Stimulated activated CD4-positive, alpha-beta T cell treated with anti-CD3 and anti-CD28 coated beads, TNF-alpha, amount 100 ng/mL, for 24 hours (primary cell): ENCODE data around the gene FOXA3.
"Not testable (repeated sequence)": the region's sequence is repeated elsewhere in the genome, so short reads cannot be mapped to it uniquely, and the experiment has no call there.

Source experiments
- DNase-seq, 3 experiments: peaks; one replicate each; pipeline ENCODE4 v3.0.0-alpha.2; 2020; ENCODE audit warnings: low read depth in 3 of 3

FOXA3 gene

DNA sequence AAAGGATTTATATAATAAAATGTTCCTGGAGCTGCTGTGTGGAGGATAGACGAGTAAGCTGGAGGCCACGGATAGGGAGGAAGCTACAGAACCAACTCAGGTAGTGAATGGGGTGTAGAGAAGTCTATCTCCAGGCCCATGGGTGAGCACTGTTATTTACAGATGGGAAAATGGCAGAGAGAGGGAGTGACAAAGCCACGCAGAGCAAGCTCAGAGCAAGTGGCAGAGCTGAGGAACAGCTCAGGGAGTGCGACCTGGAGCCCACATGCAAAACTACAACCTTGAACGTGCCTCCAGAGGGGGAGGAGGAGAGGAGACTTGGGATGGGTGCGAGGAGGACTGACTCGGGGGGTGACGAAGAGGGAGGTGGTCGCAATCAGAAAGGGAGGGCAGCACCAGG is 35.6 kb upstream of the FOXA3 start:
- DNase-seq = no peak

DNA sequence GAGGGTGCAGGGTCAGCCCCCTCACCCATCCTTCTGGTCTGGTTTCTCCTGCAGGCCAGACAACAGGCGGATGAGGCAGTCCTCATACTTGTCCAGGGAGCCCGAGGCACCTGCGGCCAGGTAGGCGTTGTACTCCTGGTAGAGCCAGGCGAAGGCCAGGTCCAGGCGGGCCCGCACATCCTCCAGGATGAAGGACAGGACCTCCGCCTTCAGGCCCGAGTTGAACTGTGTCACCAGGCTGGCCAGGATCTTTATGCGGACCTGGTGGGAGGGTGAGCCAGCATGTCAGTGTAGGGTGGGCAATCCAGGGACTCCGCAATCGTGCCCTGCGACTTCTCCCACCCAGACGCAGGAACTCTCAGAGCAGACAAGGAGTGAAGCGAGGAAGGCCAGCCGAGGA is 35.2 kb upstream of the FOXA3 start:
- DNase-seq = no peak

DNA sequence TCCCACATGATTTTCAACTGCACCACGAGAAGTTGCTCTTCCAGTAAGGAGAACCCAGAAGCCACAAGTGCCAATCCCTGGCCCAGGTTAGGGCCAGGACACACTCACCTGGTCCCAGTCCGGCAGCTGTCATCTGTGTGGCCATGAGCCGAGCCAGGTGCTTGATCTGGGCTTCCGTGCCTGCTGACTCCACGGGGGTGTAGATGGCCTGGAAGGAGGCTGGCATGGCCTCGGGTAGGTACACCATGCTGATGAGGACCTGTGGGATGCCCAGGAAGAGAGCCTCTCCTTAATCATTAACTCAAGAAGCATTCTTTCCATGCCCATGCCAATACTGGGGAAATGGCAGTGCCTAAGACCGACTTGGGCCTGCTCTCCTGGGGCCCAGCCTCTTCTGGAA is 29.2 kb upstream of the FOXA3 start:
- DNase-seq = no peak

DNA sequence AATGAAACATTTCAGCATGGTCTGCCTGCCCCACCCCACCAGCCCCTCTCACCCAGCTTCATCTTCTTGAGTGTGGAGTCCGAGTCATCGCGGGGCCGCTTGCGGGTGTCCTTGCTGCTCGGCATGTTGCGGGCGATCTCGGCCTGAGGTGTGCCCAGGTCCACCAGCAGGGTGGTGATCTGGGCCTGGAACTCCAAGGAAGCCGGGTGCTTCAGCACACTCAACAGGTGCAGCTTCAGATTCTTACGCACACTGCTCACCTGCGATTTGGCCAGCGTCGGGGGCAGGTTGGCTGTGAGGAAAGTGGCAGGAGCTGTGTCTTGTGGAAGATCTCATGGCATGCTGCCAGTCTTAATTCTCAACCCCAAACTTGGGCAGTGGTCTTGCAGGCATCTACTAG is 21.9 kb upstream of the FOXA3 start:
- no peak for DNase-seq

DNA sequence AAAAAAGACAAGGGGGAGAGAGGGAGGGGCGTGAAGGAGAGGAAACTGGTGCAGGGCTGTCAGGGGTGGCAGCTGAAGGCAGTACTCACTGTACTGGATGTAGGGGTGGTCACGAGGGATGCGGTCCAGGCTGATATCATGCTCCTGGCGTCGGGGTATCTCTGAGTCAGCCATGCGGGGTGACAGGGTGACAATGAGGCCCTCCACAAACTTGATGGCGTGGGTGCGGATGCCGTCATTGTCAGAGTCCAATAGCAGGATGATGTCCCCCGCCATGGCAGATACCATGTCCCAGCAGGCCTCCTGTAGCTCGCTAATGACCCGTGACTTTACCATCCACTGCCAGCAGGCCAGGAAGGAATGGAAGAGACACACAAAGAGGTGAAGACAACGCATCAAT is 16.5 kb upstream of the FOXA3 start:
- no peak for DNase-seq

DNA sequence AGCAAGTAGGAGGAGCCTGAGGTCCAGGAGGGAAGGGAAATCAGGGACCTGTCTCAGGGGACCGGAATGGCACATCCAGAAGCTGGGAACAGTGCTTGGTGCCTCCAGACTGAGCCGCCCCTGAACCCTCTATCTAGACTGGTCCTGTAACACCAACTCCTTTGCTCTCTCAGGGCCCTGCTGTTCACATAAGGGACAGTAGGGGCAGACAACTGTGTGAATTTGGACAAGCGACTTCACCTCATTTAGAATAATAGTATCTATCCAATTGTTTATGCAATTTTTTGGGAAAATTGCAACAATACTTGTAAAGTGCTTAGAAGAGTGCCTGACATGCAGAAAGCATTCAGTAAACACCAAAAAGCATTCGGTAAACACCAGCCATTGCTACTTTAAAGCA is 15.2 kb upstream of the FOXA3 start:
- DNase-seq = no peak

DNA sequence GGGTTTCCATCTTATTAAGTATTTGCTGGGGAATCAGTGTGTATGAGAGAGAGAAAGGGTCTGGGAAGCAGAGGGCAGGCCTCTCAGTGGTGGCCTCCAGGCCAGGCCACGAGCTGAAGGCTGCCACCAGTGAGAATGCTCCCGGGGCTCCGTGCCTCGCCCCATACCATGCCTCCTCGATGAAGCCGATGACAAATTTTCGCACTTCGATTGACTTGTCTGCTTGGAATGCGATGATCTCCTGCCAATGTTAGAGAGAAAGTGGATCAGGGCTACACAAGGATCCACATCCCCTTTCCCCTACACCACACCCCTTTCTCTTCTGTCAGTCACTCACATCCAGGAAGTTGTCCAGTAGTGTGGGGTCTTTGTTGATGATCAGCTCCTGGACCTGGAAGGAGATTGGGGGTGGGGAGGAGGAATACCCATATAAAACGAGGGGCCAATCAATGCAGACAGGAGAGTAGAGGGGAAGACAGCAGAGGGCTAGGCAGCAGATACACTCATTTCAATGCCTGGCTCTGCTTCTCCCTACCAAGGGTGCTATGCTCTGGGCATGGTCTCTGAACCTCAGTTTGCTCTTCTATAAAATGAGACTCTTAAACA is 11.9 kb upstream of the FOXA3 start:
- DNase-seq = no peak

DNA sequence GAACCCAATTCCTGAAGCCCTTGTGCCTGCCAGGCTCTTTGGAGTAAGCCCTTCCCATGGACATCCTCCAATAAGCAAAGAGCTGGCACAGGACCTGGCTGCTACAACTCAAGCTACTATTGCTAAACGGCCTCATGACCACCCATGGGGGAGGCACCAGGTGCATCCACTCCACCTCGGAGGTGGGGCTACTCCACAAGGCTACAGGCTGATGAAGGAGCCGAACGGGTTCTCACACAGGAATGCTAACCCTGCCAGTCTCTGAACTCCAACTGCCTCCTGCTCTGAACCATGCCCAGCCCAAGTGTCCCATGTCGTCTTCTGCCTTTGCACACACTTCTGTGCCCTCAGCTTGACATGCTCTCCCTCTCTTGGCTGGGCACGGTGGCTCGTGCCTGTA is 11.1 kb upstream of the FOXA3 start:
- no peak for DNase-seq

DNA sequence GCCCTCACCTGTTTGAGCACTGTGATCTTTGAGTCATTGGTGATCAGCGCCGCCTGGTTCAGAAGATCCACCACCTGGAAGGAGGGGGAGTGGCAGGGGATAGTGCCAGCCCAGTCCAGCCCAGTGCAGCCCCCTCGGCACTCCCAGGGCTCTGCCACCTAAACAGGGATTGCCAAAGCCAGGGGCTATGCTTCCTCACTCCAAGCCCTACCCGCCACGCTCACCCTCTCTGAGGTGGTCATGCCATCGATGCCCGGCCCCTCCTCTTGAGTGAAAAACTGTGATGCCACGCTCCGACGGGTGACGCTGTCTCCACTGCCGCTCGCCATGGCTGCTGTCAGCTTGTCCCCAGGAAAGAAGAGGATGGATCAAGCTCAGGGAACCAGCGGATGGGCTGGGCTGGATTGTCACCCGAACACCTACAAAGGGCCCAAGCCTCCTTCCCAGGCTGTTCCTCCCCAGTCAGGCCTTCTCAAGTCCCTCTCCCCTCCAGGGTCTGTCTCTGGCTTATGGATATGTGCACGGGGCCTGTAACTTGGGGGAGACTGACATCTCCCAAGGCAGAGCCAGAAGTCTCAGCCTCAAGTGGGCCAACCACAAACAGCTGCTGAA is 9.9 kb upstream of the FOXA3 start:
- no peak for DNase-seq

DNA sequence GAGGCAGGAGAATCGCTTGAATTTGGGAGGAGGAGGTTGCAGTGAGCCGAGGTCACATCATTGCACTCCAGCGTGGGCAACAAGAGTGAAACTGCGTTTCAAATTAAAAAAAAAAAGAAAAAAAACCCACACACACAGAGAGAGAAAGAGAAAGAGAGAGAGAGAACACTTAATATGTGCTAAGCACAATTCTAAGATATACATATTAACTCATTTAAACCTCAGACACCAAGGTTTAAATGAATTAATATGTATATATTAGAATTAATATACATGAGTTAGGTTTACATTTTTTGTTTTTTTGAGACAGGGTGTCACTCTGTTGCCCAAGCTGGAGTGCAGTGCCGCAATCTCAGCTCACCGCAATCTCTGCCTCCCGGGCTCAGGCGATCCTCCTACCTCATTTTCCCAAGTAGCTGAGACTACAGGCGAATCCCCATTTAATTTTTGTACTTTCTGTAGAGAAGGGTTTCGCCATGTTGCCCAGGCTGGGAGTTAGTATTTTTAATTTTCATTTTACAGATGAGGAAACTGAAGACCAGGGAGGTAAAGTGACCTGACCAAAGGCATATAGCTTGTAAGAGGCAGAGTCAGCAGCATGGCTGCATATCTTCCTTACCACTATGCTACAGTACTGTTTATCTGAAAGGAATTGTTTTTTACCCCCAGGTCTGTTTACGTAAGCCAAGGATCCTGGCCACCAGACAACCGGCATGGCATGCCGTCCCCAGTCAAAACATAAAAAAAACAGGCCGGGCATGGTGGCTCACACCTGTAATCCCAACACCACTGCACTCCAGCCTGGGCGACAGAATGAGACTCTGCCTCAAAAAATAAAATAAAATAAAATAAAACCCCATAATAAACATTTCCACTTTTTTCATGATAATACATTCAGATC is 3.5 kb upstream of the FOXA3 start:
- DNase-seq = no peak

DNA sequence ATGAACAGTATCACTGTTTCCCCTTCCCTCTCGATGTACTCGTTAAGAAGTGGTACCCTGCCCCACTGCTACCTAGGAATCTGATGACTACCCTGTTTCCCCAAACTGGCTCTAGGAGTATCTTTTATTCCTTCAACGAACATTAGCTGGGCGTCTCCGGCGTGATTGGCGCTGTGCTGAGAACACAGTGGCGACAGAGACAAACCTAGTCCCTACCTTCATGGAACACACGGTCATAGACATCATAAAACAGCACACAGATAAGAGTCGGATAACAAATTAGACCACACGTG is 1.9 kb upstream of the FOXA3 start:
- no peak for DNase-seq

DNA sequence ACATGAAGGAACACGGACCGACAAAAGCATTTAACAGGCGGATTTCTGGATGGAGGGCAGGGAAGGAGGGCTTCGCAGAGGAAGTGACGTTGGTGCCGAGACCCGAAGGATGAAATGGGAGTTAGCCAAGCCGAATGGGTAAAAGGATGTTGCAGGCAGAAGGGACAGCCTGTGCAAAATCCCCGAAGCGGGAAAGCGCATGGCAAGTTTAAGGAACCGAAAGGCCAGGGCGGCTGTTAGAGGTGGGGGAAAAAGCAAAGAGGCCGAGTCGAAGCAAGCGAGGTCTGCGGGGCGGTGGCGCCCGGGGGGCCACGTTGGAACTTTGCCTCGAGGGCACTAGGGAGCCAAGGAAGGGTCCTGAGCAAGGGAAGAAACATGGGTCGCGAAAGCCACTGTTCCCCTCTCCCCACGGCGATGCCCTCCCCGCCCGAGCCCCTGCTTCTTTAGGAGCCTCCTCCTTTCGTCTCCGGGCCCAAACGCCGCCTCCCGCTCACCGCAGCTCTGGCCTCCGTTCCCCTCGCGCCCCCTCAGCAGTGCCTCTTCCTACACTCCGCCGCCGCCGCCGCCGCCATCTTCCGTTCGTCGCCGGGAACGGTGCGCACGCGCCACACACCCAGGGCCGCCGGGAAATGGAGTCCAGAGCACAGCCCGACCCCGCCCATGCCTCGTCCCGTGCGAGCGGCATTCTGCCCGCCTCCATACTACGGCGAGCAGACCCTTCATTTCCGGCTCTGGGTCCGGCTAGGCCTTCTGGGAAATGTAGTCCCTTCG is 1.4 kb upstream of the FOXA3 start, which contains the start of gene SYMPK:
Gene SYMPK, minus strand, starts transcription at position 584 of the 771 bp plus-strand sequence. CDS start 8,652 bp downstream, outside the sequence.
- peak; percentile 96 to 99 (median 98) for DNase-seq

DNA sequence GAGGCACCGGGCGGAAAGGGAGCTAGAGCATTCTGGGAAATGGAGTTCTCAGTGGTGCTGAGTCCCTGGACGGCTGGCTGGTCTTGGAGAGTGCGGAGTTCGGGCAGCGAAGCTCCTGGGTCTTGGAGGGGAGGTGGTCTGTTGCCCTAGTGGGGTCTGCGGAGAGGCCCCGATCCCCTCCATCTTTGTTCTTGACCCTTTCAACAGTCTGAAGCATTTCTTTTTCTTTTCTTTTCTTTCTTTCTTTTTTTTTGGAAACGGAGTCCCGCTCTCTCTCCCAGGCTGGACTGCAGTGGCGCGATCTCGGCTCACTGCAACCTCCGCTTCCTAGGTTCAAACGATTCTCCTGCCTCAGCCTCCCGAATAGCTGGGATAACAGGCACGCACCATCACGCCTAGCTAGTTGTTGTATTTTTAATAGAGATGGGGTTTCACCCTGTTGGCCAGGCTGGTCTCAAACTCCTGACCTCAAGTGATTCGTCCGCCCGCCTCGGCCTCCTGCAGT is 739 bp upstream of the FOXA3 start:
- DNase-seq = no peak

DNA sequence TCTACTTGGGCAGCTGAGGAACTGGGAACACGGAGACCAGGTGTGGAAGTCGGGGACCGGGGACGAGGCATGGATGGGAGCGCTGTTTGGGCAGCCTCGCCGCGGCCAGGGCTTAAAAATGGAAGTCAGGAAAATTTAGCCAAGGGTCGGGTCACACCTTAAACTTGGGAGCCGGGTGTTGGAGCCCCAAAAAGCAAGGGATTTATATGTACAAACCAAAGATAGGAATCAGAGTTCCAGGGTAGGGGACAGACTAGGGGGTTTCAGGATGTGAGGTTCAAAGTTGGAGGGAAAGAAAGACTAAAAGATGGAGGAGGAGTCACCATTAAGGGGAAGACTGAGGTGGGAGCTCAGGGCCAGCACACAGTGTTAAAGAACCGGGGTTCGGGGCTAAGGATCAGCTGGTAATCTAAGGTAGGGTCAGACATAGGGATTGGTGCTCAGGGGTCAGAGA is 530 bp downstream of the FOXA3 start:
- no peak for DNase-seq

DNA sequence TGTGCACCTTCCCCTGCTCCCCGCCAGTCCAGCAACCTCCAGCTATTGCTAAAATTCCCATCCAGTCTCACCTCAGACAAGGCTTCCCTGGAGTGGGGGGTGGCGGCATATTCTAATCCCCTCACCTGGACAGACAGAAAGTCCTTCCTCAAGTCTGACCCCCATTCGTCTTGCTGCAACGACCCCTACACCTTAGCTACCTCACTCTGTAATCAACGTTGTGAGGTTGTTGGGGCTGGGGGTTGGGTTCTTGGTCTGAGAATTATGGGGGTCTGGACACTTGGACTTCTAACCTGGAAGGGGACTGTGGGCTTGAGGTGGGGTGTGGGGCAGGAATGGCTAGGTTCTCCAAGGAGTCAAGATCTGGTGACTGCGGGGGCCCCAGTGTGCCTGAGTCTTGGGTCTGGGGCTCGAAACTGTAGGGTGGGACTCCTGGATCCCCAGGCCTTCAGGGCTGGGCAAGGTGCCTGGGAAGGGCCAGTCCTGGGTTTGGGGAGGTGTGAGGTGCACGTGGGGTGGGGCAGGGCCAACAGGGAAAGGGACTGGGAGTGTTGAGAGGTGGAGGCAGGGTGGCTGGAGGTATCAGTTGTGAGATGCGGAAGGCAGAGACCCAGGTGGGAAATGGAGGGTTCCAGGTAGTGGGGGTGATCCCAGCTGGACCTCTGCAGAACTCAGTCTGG is 1.3 kb downstream of the FOXA3 start:
- no peak for DNase-seq

DNA sequence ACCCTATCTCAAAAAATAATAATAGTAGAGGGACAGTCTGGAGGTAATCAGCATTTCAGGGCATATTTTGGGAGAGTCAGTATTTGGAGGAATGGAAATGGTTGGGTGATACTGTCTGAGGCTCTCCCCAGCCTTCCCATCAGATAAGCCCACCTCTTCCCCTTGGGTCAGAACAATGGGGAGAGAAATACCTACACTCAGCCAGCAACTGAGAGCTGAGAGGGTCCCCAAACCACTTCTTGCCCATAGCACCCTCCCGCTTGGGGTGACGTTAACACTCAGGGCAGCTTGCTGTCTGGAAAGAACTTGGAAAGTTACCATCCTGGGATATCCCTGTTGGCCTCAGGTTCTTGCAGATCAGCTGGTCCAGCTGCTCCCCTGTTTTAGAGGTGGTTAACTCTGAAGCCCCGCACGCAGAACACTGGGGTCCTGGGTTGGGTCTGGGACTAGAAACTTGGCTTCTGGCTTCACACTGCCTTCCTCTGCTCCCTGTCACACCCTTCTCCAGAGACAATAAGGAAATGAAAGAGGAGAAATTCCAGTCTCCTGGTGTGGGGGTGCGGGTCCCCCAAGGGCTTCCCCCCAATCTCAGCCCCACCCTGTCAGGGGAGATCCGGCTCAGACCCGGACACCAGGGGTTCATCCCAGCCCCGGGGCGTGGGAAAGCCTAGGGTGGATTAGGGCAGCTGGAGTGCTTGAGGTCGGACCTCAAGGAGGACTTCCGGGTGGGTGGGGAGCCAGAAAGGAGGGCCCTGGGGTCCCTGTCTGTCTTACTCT is 2.5 kb downstream of the FOXA3 start:
- no peak for DNase-seq

DNA sequence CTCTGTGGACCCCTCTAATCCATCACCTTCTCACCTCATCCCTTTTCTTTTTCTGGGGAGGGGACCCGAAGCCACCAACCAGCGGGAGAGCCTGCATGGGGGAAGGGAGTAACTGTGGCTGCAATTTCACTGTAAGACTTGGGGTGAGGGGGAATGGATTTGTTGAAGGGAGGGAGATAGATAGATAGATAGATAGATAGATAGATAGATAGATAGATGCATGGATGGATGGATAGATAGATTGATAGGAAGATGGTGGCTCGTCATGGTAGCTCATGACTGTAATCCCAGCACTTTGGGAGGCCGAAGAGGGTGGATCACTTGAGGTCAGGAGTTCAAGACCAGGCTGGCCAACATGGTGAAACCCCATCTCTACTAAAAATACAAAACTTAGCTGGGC is 3.1 kb downstream of the FOXA3 start:
- not testable (repeated sequence) for DNase-seq

DNA sequence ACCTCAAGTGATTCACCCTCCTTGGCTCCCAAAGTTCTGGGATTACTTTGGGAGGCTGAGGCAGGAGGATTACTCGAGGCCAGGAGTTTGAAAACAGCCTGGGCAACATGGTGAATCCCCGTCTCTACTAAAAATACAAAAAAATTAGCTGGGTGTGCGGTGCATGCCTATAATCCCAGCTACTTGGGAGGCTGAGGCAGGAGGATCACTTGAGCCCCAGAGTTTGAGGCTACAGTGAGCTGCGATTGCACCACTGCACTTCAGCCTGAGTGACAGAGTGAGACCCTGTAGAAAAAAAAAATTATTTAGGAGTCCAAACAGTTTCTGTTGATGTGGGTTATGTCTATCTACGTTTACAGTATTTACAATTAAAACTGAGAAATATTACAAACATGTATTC is 6.7 kb downstream of the FOXA3 start:
- DNase-seq = no peak

DNA sequence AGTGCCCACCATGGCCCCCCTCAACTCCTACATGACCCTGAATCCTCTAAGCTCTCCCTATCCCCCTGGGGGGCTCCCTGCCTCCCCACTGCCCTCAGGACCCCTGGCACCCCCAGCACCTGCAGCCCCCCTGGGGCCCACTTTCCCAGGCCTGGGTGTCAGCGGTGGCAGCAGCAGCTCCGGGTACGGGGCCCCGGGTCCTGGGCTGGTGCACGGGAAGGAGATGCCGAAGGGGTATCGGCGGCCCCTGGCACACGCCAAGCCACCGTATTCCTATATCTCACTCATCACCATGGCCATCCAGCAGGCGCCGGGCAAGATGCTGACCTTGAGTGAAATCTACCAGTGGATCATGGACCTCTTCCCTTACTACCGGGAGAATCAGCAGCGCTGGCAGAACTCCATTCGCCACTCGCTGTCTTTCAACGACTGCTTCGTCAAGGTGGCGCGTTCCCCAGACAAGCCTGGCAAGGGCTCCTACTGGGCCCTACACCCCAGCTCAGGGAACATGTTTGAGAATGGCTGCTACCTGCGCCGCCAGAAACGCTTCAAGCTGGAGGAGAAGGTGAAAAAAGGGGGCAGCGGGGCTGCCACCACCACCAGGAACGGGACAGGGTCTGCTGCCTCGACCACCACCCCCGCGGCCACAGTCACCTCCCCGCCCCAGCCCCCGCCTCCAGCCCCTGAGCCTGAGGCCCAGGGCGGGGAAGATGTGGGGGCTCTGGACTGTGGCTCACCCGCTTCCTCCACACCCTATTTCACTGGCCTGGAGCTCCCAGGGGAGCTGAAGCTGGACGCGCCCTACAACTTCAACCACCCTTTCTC is 8.2 kb downstream of the FOXA3 start:
- DNase-seq = no peak
